H9 (cell line): ENCODE measurements around the gene SLC9A4. TPM values are rescaled to one million over a fixed set of nuclear protein-coding genes. Genes with fewer than 3 reads are reported as not detected.

Source experiments
- DNase-seq: peaks from one replicate; pipeline ENCODE4 v3.0.0-alpha.2; 2017
- H2AFZ ChIP-seq: one replicate; pipeline ENCODE4 v1.6.1; 2013; ENCODE audit warnings: mild to moderate bottlenecking, low read length, control low read depth, moderate library complexity
- H2AK5ac ChIP-seq: 2 replicates; pipeline ENCODE4 v1.6.1; 2013; ENCODE audit warnings: low read length, control low read depth, mixed read lengths; ENCODE audit not compliant: insufficient read length
- H2BK120ac ChIP-seq: one replicate; pipeline ENCODE4 v1.6.1; 2013; ENCODE audit warnings: low read depth, mild to moderate bottlenecking, low read length, control low read depth, inconsistent platforms; ENCODE audit not compliant: poor library complexity, severe bottlenecking
- H2BK12ac ChIP-seq: 2 replicates; pipeline ENCODE4 v1.6.1; 2013; ENCODE audit warnings: low read length, control low read depth, mixed read lengths, low read depth; ENCODE audit not compliant: insufficient read length
- H2BK15ac ChIP-seq: 2 replicates; pipeline ENCODE4 v1.6.1; 2013; ENCODE audit warnings: low read depth, low read length, control low read depth
- H2BK20ac ChIP-seq: one replicate; pipeline ENCODE4 v1.6.1; 2013; ENCODE audit warnings: low read depth, mild to moderate bottlenecking, low read length, control low read depth, inconsistent platforms; ENCODE audit not compliant: poor library complexity, severe bottlenecking
- H2BK5ac ChIP-seq: 2 replicates; pipeline ENCODE4 v1.6.1; 2013; ENCODE audit warnings: low read length, control low read depth, mixed read lengths; ENCODE audit not compliant: insufficient read length
- H3K14ac ChIP-seq: 2 replicates; pipeline ENCODE4 v1.6.1; 2013; ENCODE audit warnings: low read length, control low read depth; ENCODE audit not compliant: insufficient read depth
- H3K18ac ChIP-seq: 2 replicates; pipeline ENCODE4 v1.6.1; 2013; ENCODE audit warnings: low read depth, mild to moderate bottlenecking, mixed read lengths, low read length, control low read depth; ENCODE audit not compliant: insufficient read length
- H3K23ac ChIP-seq: 2 replicates; pipeline ENCODE4 v1.6.1; 2013; ENCODE audit warnings: low read length, control low read depth, mixed read lengths, low read depth; ENCODE audit not compliant: insufficient read length
- H3K23me2 ChIP-seq: 2 replicates; pipeline ENCODE4 v1.6.1; 2013; ENCODE audit warnings: low read depth, mild to moderate bottlenecking, mixed read lengths, low read length, control low read depth; ENCODE audit not compliant: insufficient read length, poor library complexity, severe bottlenecking
- H3K27ac ChIP-seq: 2 replicates; pipeline ENCODE4 v1.5.1; 2013; ENCODE audit warnings: low read length, control low read depth, mixed read lengths, low read depth; ENCODE audit not compliant: insufficient read length
- H3K27me3 ChIP-seq: 2 replicates; pipeline ENCODE4 v1.6.1; 2013; ENCODE audit warnings: low read length, control low read depth, inconsistent platforms; ENCODE audit not compliant: insufficient read depth
- H3K4ac ChIP-seq: 2 replicates; pipeline ENCODE4 v1.6.1; 2013; ENCODE audit warnings: low read depth, mild to moderate bottlenecking, control low read depth, inconsistent platforms, low read length, moderate library complexity
- H3K4me1 ChIP-seq: 2 replicates; pipeline ENCODE4 v1.6.1; 2013; ENCODE audit warnings: low read length, control low read depth, inconsistent platforms; ENCODE audit not compliant: insufficient read depth
- H3K4me2 ChIP-seq: 2 replicates; pipeline ENCODE4 v1.6.1; 2013; ENCODE audit warnings: low read length, control low read depth, mixed read lengths; ENCODE audit not compliant: insufficient read length, insufficient read depth
- H3K56ac ChIP-seq: 2 replicates; pipeline ENCODE4 v1.6.1; 2013; ENCODE audit warnings: low read depth, mild to moderate bottlenecking, mixed read lengths, low read length, control low read depth; ENCODE audit not compliant: insufficient read length
- H3K79me1 ChIP-seq: 2 replicates; pipeline ENCODE4 v1.6.1; 2013; ENCODE audit warnings: low read depth, mild to moderate bottlenecking, moderate library complexity, low read length, control low read depth, inconsistent platforms; ENCODE audit not compliant: insufficient read depth, poor library complexity, severe bottlenecking
- H3K79me2 ChIP-seq: 2 replicates; pipeline ENCODE4 v1.6.1; 2013; ENCODE audit warnings: low read length, control low read depth, inconsistent platforms; ENCODE audit not compliant: insufficient read depth
- H3K9ac ChIP-seq: 2 replicates; pipeline ENCODE4 v1.6.1; 2013; ENCODE audit warnings: low read length, control low read depth, mixed read lengths; ENCODE audit not compliant: insufficient read length; ENCODE audit errors: extremely low read depth
- H3K9me3 ChIP-seq: one replicate; pipeline ENCODE4 v1.6.1; 2013; ENCODE audit warnings: low read depth, low read length, inconsistent platforms; ENCODE audit not compliant: control insufficient read depth
- H3T11ph ChIP-seq: one replicate; pipeline ENCODE4 v1.6.1; 2013; ENCODE audit warnings: mild to moderate bottlenecking, low read length, control low read depth, inconsistent platforms
- H4K20me1 ChIP-seq: one replicate; pipeline ENCODE4 v1.6.1; 2013; ENCODE audit not compliant: control insufficient read depth, insufficient read length, insufficient read depth
- H4K5ac ChIP-seq: 2 replicates; pipeline ENCODE4 v1.6.1; 2013; ENCODE audit warnings: low read depth, mild to moderate bottlenecking, mixed read lengths, low read length, control low read depth; ENCODE audit not compliant: insufficient read length
- H4K8ac ChIP-seq: replicated peaks from 2 replicates; pipeline ENCODE4 v1.6.1; 2013; ENCODE audit warnings: low read length, control low read depth, mixed read lengths, low read depth; ENCODE audit not compliant: insufficient read length
- H4K91ac ChIP-seq: 2 replicates; pipeline ENCODE4 v1.6.1; 2013; ENCODE audit warnings: low read depth, mild to moderate bottlenecking, moderate library complexity, mixed read lengths, low read length, control low read depth; ENCODE audit not compliant: insufficient read length
- H3K27ac Mint-ChIP-seq, 3 experiments: 2 replicates in 2 of 3; 3 replicates in 1 of 3; pipeline ENCODE4 v1.8.0; 2020 to 2021; ENCODE audit warnings: mixed read lengths in 3 of 3, mild to moderate bottlenecking in 1 of 3, moderate library complexity in 1 of 3
- H3K27me3 Mint-ChIP-seq: 2 replicates; pipeline ENCODE4 v1.8.0; 2021; ENCODE audit warnings: low read depth, mild to moderate bottlenecking, moderate library complexity, mixed read lengths
- H3K36me3 Mint-ChIP-seq, 3 experiments: 2 replicates in 2 of 3; 3 replicates in 1 of 3; pipeline ENCODE4 v1.8.0; 2020 to 2021; ENCODE audit warnings: low read depth in 3 of 3, mixed read lengths in 3 of 3; ENCODE audit not compliant: insufficient read depth in 1 of 3
- H3K4me1 Mint-ChIP-seq, 2 experiments: 2 replicates each; pipeline ENCODE4 v1.8.0; 2020; ENCODE audit warnings: mixed read lengths in 2 of 2
- H3K4me3 Mint-ChIP-seq, 2 experiments: 2 replicates in 1 of 2; 3 replicates in 1 of 2; pipeline ENCODE4 v1.8.0; 2020 to 2021; ENCODE audit warnings: mild to moderate bottlenecking in 2 of 2, mixed read lengths in 2 of 2, moderate library complexity in 1 of 2
- H3K9me3 Mint-ChIP-seq, 2 experiments: 2 replicates in 1 of 2; 3 replicates in 1 of 2; pipeline ENCODE4 v1.8.0; 2020; ENCODE audit warnings: mild to moderate bottlenecking in 2 of 2, mixed read lengths in 2 of 2, moderate library complexity in 1 of 2
- CTCF ChIP-seq: fragments of 200-600 bp; sonication (generic); conservative IDR thresholded peaks from 3 replicates; pipeline ENCODE4 v1.8.0; 2021; ENCODE audit warnings: antibody characterized with exemption, mild to moderate bottlenecking
- WGBS: extraction: QIAGEN DNeasy Blood & Tissue Kit; methylation state at CpG from one replicate; pipeline ENCODE4 v1.1.7; 2013; ENCODE audit warnings: missing lambda C conversion rate, low lambda C conversion rate, mixed read lengths; ENCODE audit not compliant: insufficient read length; ENCODE audit errors: extremely low coverage; 5-methylcytosine and 5-hydroxymethylcytosine counted together
- total RNA-seq: library from RNA; stranded (reverse); gene quantifications from 2 replicates; pipeline ENCODE4 v1.2.1, GENCODE V29; 2021

SLC9A4 gene
- total RNA-seq, 1 experiment from 2014 or later: not detected

- no peaks in the 10 kb centered on the region for H3K79me1 ChIP-seq
- no CpG with 5 or more reads among the region's 1 CpG for WGBS
Observed at GRCh38 chr2:102499558-102499957, 26.5 kb downstream of the SLC9A4 start.

More at GRCh38 chr2:102499558-102499957, 26.5 kb downstream of the SLC9A4 start:
- Mint-ChIP-seq H3K4me3 (no peak overlapping the region), H3K27me3 (no peaks in the 10 kb centered on the region; the same call in 1 of the 2 replicates), H3K36me3 (no peaks in the 10 kb centered on the region; a peak in 1 of 7 replicates), H3K9me3 (peaks cover 3 to 6% of the 10 kb centered on the region in 2 experiments; a peak in 3 of 5 replicates), H3K4me1 (no peaks in the 10 kb centered on the region), H3K27ac (no peak overlapping the region)
- Histone ChIP-seq H2AK5ac (no peak overlapping the region), H2BK20ac (no peak overlapping the region), H2BK120ac (no peak overlapping the region), H2BK15ac (no peak overlapping the region), H2BK5ac (no peak overlapping the region), H3K4me2 (no peak overlapping the region), H3K27ac (no peak overlapping the region), H2BK12ac (no peak overlapping the region), H4K8ac (no peak overlapping the region), H4K91ac (no peak overlapping the region), H3K9me3 (no peaks in the 10 kb centered on the region), H3T11ph (no peak overlapping the region), H4K20me1 (no peaks in the 10 kb centered on the region), H3K27me3 (no peaks in the 10 kb centered on the region), H4K5ac (no peak overlapping the region), H3K56ac (no peak overlapping the region), H3K14ac (no peak overlapping the region), H3K79me2 (no peaks in the 10 kb centered on the region), H3K23me2 (no peaks in the 10 kb centered on the region), H3K4ac (no peak overlapping the region), H3K4me1 (no peaks in the 10 kb centered on the region), H3K9ac (no peak overlapping the region), H3K23ac (no peak overlapping the region), H2AFZ (no peak overlapping the region), H3K18ac (no peak overlapping the region)
- no peak for TF ChIP-seq CTCF
- no peak for DNase-seq
